Testis (tissue), 2 donors: ENCODE measurements around the gene IL17REL.

Experiments used
- CTCF ChIP-seq, 3 experiments: fragments of 450-650 bp in 2 of 3; fragments of 200-600 bp in 1 of 3; sonication (generic) in 1 of 3; IDR thresholded peaks; one replicate each; pipeline ENCODE4 v1.5.1; 2016 to 2019; ENCODE audit warnings: antibody characterized with exemption in 3 of 3, mild to moderate bottlenecking in 2 of 3, moderate library complexity in 1 of 3
- POLR2A ChIP-seq: fragments of 450-650 bp; IDR thresholded peaks from one replicate; pipeline ENCODE4 v1.6.1; 2017; ENCODE audit warnings: antibody characterized with exemption, mild to moderate bottlenecking, moderate library complexity

DNA sequence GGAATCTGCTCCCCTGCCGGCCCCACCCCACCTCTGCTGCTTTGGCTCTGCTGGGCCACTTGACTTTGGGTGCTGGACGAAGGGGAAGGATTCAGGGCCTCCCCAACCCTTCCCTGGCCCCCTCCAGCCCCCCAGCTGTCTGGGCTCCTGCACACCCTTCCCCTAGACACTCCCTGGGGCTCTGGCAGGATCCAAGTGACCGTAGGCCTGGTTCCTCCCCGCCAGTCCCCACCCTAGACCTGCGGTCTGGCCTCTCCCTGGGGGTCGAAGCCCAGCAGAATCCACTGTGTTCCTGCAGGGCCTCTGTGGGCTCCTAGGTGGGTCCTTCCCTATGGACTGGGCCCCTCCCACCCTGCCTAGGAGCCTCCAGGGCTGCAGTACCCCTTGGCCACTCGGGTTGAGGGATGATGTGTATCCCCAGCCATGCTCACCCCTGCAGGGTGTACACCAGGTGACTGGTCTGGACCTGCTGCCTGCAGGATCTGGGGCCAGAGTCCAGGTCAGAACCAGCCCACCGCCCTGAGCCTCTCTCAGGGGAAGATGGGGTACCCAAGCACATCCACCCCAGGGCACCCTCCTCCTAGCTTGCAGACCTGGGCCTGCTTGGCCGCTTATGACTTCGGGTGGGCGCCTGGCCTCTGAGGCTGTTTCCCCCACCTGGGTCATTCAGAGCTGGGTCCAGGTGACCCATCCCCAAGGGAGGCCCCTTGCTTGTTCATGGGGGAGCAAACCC, 46.4 kb downstream of the IL17REL start:
- TF ChIP-seq CTCF (IDR thresholded peaks at IDR 0.05) (no peak), POLR2A (no peak)
